K562 (cell line): ENCODE measurements around the gene MLYCD. TPM values are rescaled to one million over a fixed set of nuclear protein-coding genes. Genes with fewer than 3 reads are reported as not detected.

ENCODE experiments used
- ATAC-seq: fragments of 200-7000 bp; cut with Tn5 transposase; 3 replicates; pipeline ENCODE4 v1.9.1; 2020; ENCODE audit warnings: moderate library complexity
- BruUV-seq: library from RNA; stranded (reverse); fragments of 400-500 nt; replicated peaks from 2 replicates; lab custom pipeline; 2021; lab: Mats Ljungman, UMichigan
- CTCF ChIA-PET: fragments of 300-600 bp; formaldehyde crosslinking; extraction: SDS; loops from one replicate; lab custom pipeline; 2021; ENCODE audit warnings: low intra/inter-chr PET ratio; lab: Yijun Ruan, JAX
- POLR2A ChIA-PET: fragments of 300-600, 350-650 bp; sonication (Branson Sonifier 250); formaldehyde crosslinking; extraction: SDS; loops from one replicate; lab custom pipeline; 2021; ENCODE audit warnings: antibody characterized with exemption, inconsistent platforms; lab: Yijun Ruan, JAX
- DNase-seq, 4 experiments: peaks; one replicate each; pipeline versions ENCODE4 v3.0.0 to v3.0.0-alpha.2; 2011 to 2018; ENCODE audit warnings: low spot score in 3 of 4, mixed read lengths in 3 of 4; ENCODE audit errors: extremely low read depth in 1 of 4
- FAIRE-seq: peaks from 2 replicates; lab custom pipeline; 2011; peaks lifted over from hg19 to GRCh38; lab: Jason Lieb, UNC
- H2AFZ ChIP-seq: 2 replicates; pipeline ENCODE4 v1.6.0; 2011; ENCODE audit warnings: low read depth, low read length, control low read depth, inconsistent platforms
- H3K27ac ChIP-seq: fragments of 200-600 bp; 3 replicates; pipeline ENCODE4 v1.8.0; 2011; ENCODE audit warnings: low read depth, mild to moderate bottlenecking, control low read depth, inconsistent platforms, low read length, moderate library complexity, mixed read lengths; ENCODE audit errors: extremely low read depth
- H3K27me3 ChIP-seq, 2 experiments: fragments of 300-600 bp in 1 of 2; 2 replicates in 1 of 2; 3 replicates in 1 of 2; pipeline versions ENCODE4 v1.6.0 to v1.8.0; 2011; ENCODE audit warnings: inconsistent platforms in 2 of 2, low read length in 2 of 2, mild to moderate bottlenecking in 1 of 2, mixed read lengths in 1 of 2, moderate library complexity in 1 of 2; ENCODE audit not compliant: control insufficient read depth in 2 of 2, insufficient read depth in 2 of 2
- H3K36me3 ChIP-seq: fragments of 300-600 bp; 3 replicates; pipeline ENCODE4 v1.8.0; 2011; ENCODE audit warnings: mild to moderate bottlenecking, low read length, inconsistent platforms; ENCODE audit not compliant: control insufficient read depth, insufficient read depth
- H3K4me1 ChIP-seq, 2 experiments: fragments of 200-600 bp in 1 of 2; replicated peaks in 1 of 2; 2 replicates in 1 of 2; 3 replicates in 1 of 2; pipeline versions ENCODE4 v1.5.1 to v1.8.0; 2011; ENCODE audit warnings: inconsistent platforms in 2 of 2, low read length in 2 of 2, mild to moderate bottlenecking in 1 of 2, mixed read lengths in 1 of 2, moderate library complexity in 1 of 2; ENCODE audit not compliant: control insufficient read depth in 2 of 2, insufficient read depth in 2 of 2
- H3K4me2 ChIP-seq: 2 replicates; pipeline ENCODE4 v1.6.1; 2011; ENCODE audit warnings: low read length, control low read depth, inconsistent platforms, mixed read lengths; ENCODE audit not compliant: insufficient read depth
- H3K4me3 ChIP-seq: fragments of 200-600 bp; sonication (generic), shearing (Covaris generic); 2 replicates; pipeline ENCODE4 v1.5.1; 2016; ENCODE audit warnings: control low read depth, inconsistent platforms
- H3K79me2 ChIP-seq: fragments of 200-600 bp; 3 replicates; pipeline ENCODE4 v1.8.0; 2011; ENCODE audit warnings: low read length, inconsistent platforms; ENCODE audit not compliant: control insufficient read depth, insufficient read depth
- H3K9ac ChIP-seq, 2 experiments: 2 replicates each; pipeline versions ENCODE4 v1.6.0 to v1.6.1; 2011; ENCODE audit warnings: low read depth in 2 of 2, low read length in 2 of 2, control low read depth in 1 of 2, inconsistent platforms in 1 of 2, mild to moderate bottlenecking in 1 of 2, mixed read lengths in 1 of 2; ENCODE audit not compliant: insufficient read depth in 1 of 2
- H3K9me1 ChIP-seq: one replicate; pipeline ENCODE4 v1.6.0; 2011; ENCODE audit warnings: inconsistent platforms, mild to moderate bottlenecking, low read length, moderate library complexity; ENCODE audit not compliant: control insufficient read depth, insufficient read depth
- H3K9me3 ChIP-seq: replicated peaks from 2 replicates; pipeline ENCODE4 v1.5.1; 2011; ENCODE audit warnings: low read depth, low read length, inconsistent platforms; ENCODE audit not compliant: control insufficient read depth, insufficient read depth
- H4K20me1 ChIP-seq: replicated peaks from 2 replicates; pipeline ENCODE4 v1.6.1; 2011; ENCODE audit warnings: low read length, inconsistent platforms, mixed read lengths; ENCODE audit not compliant: control insufficient read depth, insufficient read depth
- C11orf30 ChIP-seq: fragments of 450-650 bp; IDR thresholded peaks from 2 replicates; pipeline ENCODE4 v1.6.1; 2016; ENCODE audit warnings: low read depth, mild to moderate bottlenecking
- CBX5 ChIP-seq: IDR thresholded peaks from 2 replicates; pipeline ENCODE4 v1.6.1; 2014; ENCODE audit warnings: low read depth, borderline replicate concordance
- FOXJ3 ChIP-seq: sonication (generic); formaldehyde crosslinking; IDR thresholded peaks from 2 replicates; pipeline ENCODE4 v1.4.0; 2020; ENCODE audit warnings: mild to moderate bottlenecking, missing genetic modification reagents
- MAFF ChIP-seq: IDR thresholded peaks from 2 replicates; pipeline ENCODE4 v1.6.1; 2012; ENCODE audit warnings: low read length, improper control_type of control experiment
- MAFG ChIP-seq: fragments of 450-650 bp; conservative IDR thresholded peaks from 2 replicates; pipeline ENCODE4 v1.6.1; 2016; ENCODE audit warnings: missing genetic modification characterization, missing compliant biosample characterization
- MAFK ChIP-seq: IDR thresholded peaks from 2 replicates; pipeline ENCODE4 v1.6.1; 2011; ENCODE audit warnings: low read length, improper control_type of control experiment
- XRCC3 ChIP-seq: fragments of 450-650 bp; IDR thresholded peaks from 2 replicates; pipeline ENCODE4 v1.6.1; 2017; ENCODE audit warnings: mild to moderate bottlenecking, moderate library complexity
- ZNF316 ChIP-seq: fragments of 450-650 bp; IDR thresholded peaks from 2 replicates; pipeline ENCODE4 v1.6.1; 2016
- WGBS: fragments of 100-300 bp; shearing (Covaris generic); methylation state at CpG from one replicate; pipeline ENCODE4 v1.1.6; 2016; ENCODE audit warnings: low coverage, mixed read lengths; ENCODE audit not compliant: insufficient coverage; ENCODE audit errors: missing lambda C conversion rate; 5-methylcytosine and 5-hydroxymethylcytosine counted together
- in situ Hi-C: fragments of 300-500 bp; cut with MboI; formaldehyde crosslinking; loops from 4 replicates; pipeline ENCODE4 v1.15.0; 2018; ENCODE audit warnings: inconsistent platforms, mixed read lengths
- intact Hi-C: fragments of 100-400 bp; cut with micrococcal nuclease; formaldehyde crosslinking; loops from 2 replicates; pipeline ENCODE4 v1.14.2; 2022
- polyA plus RNA-seq, 8 experiments: library from polyadenylated mRNA; depleted of rRNA in 4 of 8; stranded (reverse) in 5 of 8; unstranded in 3 of 8; fragments of >200 nt; fragmentation: Nextera tagmentation in 2 of 8; fragmentation: Illumina TruSeq in 1 of 8; extraction: Ambion mirVana in 2 of 8; extraction: Trizol in 1 of 8; gene quantifications; 2 replicates each; pipeline versions ENCODE4 v1.2.1 to v1.2.3, GENCODE V29; 2011 to 2014; ENCODE audit warnings: inconsistent platforms in 1 of 8, missing spikeins in 1 of 8
- total RNA-seq, 7 experiments: library from RNA; depleted of rRNA in 6 of 7; stranded (reverse); fragments of >200 nt in 6 of 7; fragmentation: Illumina TruSeq in 2 of 7; extraction: Trizol in 2 of 7; gene quantifications; 2 replicates each; pipeline versions ENCODE4 v1.2.1 to v1.2.3, GENCODE V29; 2011 to 2021; ENCODE audit warnings: low replicate concordance in 1 of 7
- TF ChIP-seq, protein P1 (sequence below): conservative IDR thresholded peaks from 2 replicates; pipeline ENCODE4 v1.6.1; 2011; ENCODE audit warnings: low read depth, mild to moderate bottlenecking, low read length; ENCODE audit not compliant: control insufficient read depth

MLYCD gene
- total and polyA plus RNA-seq, 9 of the 15 experiments (the other 6 are each of a cell fraction or from before 2014, with no cell fraction given): 0.15 to 2.0 (median 1.0) TPM

GRCh38 chr16:83862661-83863060, 36.3 kb upstream of the MLYCD start:
- Histone ChIP-seq H3K27ac (no peak overlapping the region), H4K20me1 (no peaks in the 10 kb centered on the region), H3K9ac (no peak overlapping the region), H3K4me3 (no peak overlapping the region), H3K9me3 (no peaks in the 10 kb centered on the region), H3K36me3 (no peaks in the 10 kb centered on the region), H3K4me1 (no peaks in the 10 kb centered on the region), H3K79me2 (no peaks in the 10 kb centered on the region), H3K4me2 (no peak overlapping the region), H2AFZ (no peak overlapping the region), H3K9me1 (no peaks in the 10 kb centered on the region), H3K27me3 (peaks cover 33 to 38% of the 10 kb centered on the region in 2 experiments)
- no TSS peak for BruUV-seq
- intact Hi-C loops: no loop called here
- WGBS: 1% methylated on average over 7 of the region's 7 CpGs
- FAIRE-seq (no peak), ATAC-seq (no peak), DNase-seq (no peak)
- TF ChIP-seq MAFF: peak; percentile 87
- no peak for TF ChIP-seq CBX5
- peak; percentile 68 for TF ChIP-seq MAFG (tag)
- no peak for TF ChIP-seq XRCC3
- peak; percentile 89 for TF ChIP-seq MAFK
- TF ChIP-seq C11orf30: peak; percentile 66
- no peak for TF ChIP-seq FOXJ3 (CRISPR knock-in tag)
- peak; percentile 83 for TF ChIP-seq ZNF316
- TF ChIP-seq, protein P1, sequence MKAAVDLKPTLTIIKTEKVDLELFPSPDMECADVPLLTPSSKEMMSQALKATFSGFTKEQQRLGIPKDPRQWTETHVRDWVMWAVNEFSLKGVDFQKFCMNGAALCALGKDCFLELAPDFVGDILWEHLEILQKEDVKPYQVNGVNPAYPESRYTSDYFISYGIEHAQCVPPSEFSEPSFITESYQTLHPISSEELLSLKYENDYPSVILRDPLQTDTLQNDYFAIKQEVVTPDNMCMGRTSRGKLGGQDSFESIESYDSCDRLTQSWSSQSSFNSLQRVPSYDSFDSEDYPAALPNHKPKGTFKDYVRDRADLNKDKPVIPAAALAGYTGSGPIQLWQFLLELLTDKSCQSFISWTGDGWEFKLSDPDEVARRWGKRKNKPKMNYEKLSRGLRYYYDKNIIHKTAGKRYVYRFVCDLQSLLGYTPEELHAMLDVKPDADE: no peak
- in situ Hi-C loops: no loop called here
- POLR2A ChIA-PET: interaction anchor here (0.7 to 1.1 kb wide), 2 partner anchors 22 to 91 kb away, joined by 3 read pairs; no protein-coding TSS in a partner anchor
- CTCF ChIA-PET: no interaction called here
